Hepatocyte (in vitro differentiated cells): Measurements from ENCODE around the gene TMEM185A.

ENCODE experiments used
- CTCF ChIP-seq: fragments of 200-600 bp; sonication (generic); IDR thresholded peaks from 2 replicates; pipeline ENCODE4 v1.5.1; 2016; ENCODE audit warnings: antibody characterized with exemption, mild to moderate bottlenecking; ENCODE audit not compliant: poor library complexity
- EZH2 ChIP-seq: fragments of 200-600 bp; sonication (generic); IDR thresholded peaks from 2 replicates; pipeline ENCODE4 v1.6.1; 2016; ENCODE audit warnings: antibody characterized with exemption, mild to moderate bottlenecking, borderline replicate concordance
- EZH2phosphoT487 ChIP-seq: fragments of 200-600 bp; sonication (generic); IDR thresholded peaks from one replicate; pipeline ENCODE4 v1.6.1; 2018; ENCODE audit warnings: antibody characterized with exemption, mild to moderate bottlenecking, low read depth, moderate library complexity; ENCODE audit not compliant: unreplicated experiment, severe bottlenecking

DNA sequence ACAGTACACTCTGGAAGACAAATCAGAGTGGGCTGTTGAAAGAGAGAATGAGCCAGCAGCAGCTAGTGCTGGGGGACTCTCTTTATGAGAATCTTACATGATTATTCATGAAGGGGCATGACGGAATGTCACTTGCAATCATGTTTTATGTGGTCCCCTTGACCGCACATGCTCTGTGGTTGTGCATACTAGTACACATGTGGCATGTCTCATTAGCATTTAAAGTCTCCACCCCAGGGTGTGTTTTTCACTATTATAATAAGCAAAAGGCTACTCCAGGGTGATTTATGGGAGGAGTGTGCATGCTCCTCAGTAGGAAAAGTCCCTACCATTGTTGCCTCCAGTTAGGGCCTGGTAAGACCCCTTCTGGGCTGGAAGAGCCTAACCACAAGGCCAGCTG, 49.6 kb upstream of the TMEM185A start:
- TF ChIP-seq EZH2, result no peak
- no peak for TF ChIP-seq CTCF
- TF ChIP-seq EZH2phosphoT487, result no peak
